Stimulated activated CD8-positive, alpha-beta memory T cell treated with anti-CD3 and anti-CD28 coated beads, Interleukin-7, amount 100 ng/mL, for 24 hours (primary cell): ENCODE data around the gene ST3GAL4.
"Not testable (repeated sequence)": the region's sequence is repeated elsewhere in the genome, so short reads cannot be mapped to it uniquely, and the experiment has no call there.

Source experiments
- DNase-seq: peaks from one replicate; pipeline ENCODE4 v3.0.0-alpha.2; 2020; ENCODE audit warnings: low read depth

Gene ST3GAL4

GRCh38 chr11:126365508-126365907, 10.0 kb downstream of the ST3GAL4 start:
- DNase-seq: not testable (repeated sequence)

GRCh38 chr11:126366064-126366822, 10.8 kb downstream of the ST3GAL4 start:
- DNase-seq: no peak

DNA sequence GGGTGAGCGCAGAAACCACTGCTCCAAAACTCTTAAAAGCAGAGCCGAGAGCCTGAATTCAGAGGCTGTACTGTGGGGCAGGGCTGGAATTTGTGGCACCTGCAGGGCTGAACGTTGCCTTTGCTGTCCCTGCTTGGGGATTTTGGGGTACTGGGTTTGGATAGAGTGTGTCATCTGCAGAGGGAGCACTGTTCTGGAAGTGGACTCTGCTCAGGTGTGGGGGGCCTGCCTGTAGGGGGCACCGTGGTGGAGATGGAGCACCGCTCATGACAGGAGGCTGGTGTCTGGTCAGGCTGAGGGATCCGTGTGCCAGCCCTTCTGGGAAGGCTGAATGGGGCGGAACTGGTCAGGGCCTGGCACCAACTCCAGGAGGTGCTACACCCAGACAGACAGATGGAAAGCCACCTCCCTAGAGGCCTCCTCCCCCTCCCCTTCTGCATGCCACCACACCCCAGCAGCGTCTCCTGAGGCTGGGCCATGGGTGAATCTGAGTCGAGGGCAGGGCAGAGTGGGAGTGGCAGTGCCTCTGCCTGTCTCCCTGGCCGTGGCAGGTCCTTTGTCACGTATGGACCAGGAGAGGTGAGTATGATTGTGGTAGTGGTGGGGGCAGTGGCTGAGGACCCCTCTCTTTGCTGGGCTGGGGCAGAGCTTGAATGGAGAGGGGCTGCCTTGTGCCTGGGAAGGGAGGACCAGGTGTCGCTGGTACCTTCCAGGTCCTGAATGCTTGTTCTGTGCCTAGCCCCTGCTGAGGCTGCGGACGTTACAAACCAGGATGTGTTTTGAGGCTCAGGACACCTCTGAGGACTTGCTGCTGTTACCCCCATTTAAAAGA, 11.6 kb downstream of the ST3GAL4 start:
- not testable (repeated sequence) for DNase-seq

DNA sequence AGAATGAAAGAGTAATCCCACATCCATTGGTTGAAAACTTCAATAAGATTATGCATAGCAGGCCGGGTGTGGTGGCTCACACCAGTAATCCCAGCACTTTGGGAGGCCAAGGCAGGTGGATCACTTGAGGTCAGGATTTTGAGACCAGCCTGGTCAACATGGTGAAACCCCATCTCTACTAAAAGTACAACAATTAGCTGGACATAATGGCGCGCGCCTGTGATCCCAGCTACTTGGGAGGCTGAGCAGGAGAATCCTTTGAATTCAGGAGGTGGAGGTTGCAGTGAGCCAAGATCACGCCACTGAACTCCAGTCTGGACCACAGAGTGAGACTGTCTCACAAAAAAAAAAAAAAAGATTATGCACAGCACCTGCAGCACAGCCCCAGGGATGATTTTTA, 12.3 kb downstream of the ST3GAL4 start:
- DNase-seq: not testable (repeated sequence)

GRCh38 chr11:126368336-126369119, 13.0 kb downstream of the ST3GAL4 start:
- DNase-seq: not testable (repeated sequence)

- no peak for DNase-seq
Observed at GRCh38 chr11:126370016-126370415, 14.5 kb downstream of the ST3GAL4 start.

DNA sequence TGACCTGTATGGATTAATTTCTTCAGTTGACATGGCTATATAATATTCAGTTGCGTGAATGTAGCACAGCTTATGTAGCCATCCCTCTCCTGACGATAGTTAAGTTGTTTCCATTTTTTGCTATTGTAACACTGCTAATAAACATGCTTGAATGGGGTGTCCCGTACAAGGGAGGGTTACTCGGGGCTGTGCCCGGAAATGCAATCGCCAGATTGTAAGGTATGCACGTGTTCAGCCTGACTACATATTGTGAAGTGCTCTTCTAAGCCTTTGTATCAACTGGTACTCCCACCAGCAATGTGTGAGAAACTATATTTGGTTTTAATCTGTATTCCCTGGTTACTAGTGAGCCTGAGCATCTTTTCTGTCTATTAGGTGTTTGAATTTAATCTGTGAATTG, 16.1 kb downstream of the ST3GAL4 start:
- no peak for DNase-seq

DNA sequence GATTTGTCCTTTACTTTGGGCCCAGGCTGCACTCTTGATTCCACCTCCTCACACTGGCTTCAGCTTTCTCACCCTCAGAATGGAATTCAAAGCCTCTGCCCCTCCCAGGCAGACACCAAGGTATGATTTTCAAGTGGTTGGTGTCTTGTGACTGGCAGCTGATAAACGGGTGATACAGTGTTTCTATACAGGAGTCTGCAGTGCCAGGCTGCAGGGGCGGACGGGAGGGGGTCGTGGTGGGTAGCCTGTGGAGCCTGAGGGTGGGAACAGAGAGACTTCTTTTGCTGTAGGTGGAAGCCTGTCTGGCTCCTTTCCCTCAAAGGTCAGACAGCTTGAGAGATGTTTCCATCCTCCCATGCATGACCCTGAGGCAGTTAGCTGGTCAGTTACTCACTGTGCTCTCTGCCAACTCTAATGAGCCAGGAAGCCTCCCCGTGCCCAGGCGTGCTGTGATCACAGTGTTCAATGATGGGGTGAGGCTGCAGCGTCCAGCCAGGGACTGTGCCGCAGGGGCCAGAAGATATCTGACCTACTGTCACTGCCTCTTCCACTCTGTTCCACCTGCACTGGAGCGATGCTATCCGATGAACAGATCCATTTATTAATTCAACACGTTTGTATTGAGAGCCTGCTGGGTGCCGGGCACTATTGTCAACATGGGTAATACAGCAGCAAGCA, 18.0 kb downstream of the ST3GAL4 start:
- DNase-seq: not testable (repeated sequence)

- DNase-seq: not testable (repeated sequence)
Observed at GRCh38 chr11:126374562-126375300, 19.2 kb downstream of the ST3GAL4 start.

GRCh38 chr11:126375726-126376125, 20.2 kb downstream of the ST3GAL4 start:
- DNase-seq: no peak

DNA sequence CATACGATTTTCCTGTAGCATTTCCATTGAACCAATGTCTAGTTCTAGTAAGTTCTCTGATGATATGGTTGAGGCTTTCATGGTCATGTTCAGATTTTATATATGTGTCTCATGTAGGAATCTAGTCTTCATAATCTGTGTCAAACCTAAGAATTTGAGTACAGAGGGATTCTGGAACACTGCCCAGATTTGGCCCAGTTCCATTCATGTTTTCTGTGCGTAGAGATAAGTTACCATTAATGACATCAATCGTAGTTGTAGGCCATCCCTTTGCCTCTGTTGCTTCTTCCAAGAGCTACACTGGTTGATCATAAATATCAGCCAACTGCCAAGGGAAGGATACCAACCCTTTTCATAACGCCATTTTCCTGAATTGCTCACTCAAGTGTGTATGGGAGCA, 23.3 kb downstream of the ST3GAL4 start:
- DNase-seq: no peak

DNA sequence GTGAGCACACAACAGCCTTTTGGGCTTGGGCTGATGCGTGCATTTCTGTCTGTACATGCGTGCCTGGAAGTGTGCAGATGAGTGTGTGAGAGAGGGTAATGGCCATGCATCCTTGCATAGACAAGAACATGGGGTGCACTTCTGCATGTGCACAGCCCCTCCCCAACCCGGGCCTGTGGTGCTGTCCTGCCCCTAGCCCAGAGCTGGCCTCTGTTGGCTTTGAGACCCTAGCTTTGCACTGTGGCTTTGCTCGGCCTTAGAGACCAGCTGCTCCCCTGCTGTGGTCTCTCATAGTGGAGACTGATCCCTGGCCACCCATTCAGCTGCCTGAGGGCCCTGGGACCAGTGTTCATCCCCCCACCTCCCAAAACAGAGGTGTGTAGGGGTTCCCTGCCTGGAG, 25.4 kb downstream of the ST3GAL4 start:
- DNase-seq: no peak

GRCh38 chr11:126381960-126382359, 26.5 kb downstream of the ST3GAL4 start:
- DNase-seq: not testable (repeated sequence)

GRCh38 chr11:126382641-126383040, 27.2 kb downstream of the ST3GAL4 start:
- not testable (repeated sequence) for DNase-seq

GRCh38 chr11:126383339-126384335, 28.2 kb downstream of the ST3GAL4 start:
- DNase-seq: no peak

- no peak for DNase-seq
Observed at GRCh38 chr11:126384449-126385070, 29.1 kb downstream of the ST3GAL4 start.

DNA sequence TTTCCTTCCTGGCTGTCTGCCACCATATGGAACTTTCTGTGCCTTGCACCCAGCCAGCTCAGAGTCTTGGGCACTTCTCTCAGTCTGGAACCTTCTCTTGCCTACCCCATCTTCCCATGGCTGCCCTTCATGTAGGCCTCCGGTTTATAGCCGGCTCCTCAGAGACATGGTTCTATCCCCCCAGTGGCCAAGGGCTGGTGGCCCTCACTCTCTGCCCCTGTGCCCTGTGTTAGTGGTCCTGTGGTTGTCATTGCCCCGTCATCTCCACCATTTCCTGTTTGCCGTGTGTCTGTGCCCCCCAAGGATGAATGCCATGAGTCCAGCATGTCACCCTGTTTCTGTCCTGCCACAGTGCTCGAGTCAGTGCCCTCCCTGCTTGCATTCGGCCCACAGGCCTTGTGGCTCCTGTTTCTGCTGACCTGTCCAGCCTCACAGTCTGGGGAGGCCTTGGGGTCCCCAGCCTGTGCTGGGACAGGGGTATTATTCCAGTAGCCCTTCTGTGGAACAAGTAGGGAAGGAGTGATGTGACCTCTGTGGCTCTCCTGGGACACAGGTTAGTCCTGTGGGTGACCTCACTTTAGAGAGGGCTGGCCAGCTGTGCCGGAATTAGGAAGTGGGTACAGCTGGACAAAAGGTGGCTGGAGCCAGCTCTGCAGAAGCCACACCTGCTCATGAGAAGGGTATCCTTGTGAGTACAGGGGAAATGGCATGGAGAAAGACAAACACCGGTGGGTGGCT, 30.7 kb downstream of the ST3GAL4 start:
- DNase-seq: no peak

DNA sequence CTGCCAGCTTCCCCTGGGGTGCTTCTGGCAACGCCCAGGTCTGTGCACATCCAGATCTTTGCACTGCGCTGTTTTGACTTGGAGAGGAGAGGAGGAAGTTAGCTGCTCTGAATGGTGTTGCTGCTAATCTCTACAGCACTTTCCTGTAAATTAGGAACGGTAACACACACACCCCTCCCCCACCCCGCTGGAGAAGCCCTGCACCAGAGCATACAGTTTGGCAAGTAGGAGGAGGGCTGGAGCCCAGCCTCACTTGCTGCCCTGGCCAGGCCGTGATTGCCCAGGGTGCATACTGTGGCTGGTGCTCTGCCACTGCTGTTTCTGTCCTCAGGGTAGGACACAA, 31.2 kb downstream of the ST3GAL4 start:
- not testable (repeated sequence) for DNase-seq

DNA sequence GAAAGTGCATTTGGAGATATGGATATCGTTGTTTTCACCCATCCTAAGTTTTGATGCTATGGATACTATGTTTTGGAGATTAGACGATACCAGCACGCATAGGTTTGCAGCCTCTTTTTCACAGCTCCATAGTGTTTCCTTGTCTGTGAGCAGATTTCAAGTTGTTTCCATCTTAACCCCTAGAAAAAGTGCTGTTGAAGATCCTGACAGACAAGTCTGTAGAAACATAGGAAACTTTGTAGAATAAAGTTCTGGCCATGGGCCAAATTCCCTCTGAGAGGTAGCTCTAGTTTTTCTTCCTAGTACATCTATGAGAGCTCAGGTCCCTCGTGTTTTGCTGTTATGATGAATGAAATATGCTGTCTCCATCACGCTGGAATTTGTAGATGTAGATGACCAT, 32.4 kb downstream of the ST3GAL4 start:
- no peak for DNase-seq
